ENCODE measurements around the gene MS4A10. TPM values are rescaled to one million over a fixed set of nuclear protein-coding genes. Genes with fewer than 3 reads are reported as not detected.

The MS4A10 gene
- total and polyA plus RNA-seq, 9 donors: 0.36 TPM; not detected in 8

DNA sequence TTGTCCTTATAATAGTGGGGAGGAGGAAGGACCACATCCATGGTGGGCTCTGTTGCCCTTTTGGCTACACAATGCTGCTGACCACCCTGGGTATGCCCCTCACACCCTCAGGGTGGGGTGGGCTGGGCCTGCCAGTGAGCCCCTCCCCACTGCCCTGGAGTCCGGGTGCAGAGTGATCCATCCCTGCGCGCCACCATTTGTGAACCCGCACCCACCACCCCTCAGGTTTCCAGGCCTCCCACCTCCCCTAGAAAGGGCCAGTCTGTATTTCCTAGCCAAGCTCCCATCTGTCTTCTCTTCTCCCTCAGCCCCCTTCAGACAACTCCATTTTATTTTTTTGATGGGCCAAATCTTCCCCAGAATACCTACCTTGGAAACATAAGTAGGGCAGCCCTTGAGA is 25.0 kb downstream of the MS4A10 start:
- no peaks in the 10 kb centered on the region for H3K9me3 ChIP-seq
- TF ChIP-seq, protein P1, sequence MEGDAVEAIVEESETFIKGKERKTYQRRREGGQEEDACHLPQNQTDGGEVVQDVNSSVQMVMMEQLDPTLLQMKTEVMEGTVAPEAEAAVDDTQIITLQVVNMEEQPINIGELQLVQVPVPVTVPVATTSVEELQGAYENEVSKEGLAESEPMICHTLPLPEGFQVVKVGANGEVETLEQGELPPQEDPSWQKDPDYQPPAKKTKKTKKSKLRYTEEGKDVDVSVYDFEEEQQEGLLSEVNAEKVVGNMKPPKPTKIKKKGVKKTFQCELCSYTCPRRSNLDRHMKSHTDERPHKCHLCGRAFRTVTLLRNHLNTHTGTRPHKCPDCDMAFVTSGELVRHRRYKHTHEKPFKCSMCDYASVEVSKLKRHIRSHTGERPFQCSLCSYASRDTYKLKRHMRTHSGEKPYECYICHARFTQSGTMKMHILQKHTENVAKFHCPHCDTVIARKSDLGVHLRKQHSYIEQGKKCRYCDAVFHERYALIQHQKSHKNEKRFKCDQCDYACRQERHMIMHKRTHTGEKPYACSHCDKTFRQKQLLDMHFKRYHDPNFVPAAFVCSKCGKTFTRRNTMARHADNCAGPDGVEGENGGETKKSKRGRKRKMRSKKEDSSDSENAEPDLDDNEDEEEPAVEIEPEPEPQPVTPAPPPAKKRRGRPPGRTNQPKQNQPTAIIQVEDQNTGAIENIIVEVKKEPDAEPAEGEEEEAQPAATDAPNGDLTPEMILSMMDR (IDR thresholded peaks at IDR 0.05): no peak
- TF ChIP-seq POLR2A (IDR thresholded peaks at IDR 0.05): no peak
- no peak for TF ChIP-seq EP300 (IDR thresholded peaks at IDR 0.05)
- no peak overlapping the region for H3K27ac ChIP-seq
- intact Hi-C loops (cut with DNase I): no loop called here
- DNase-seq: no peak
- H3K36me3 ChIP-seq: no peaks in the 10 kb centered on the region
- H3K4me1 ChIP-seq (ENCODE audit: insufficient read depth): no peaks in the 10 kb centered on the region
- H3K4me3 ChIP-seq: no peak overlapping the region
- WGBS, 3 donors: 86 to 90% (median 90%) methylated on average over 4 of the region's 4 CpGs
- H3K27me3 ChIP-seq: no peaks in the 10 kb centered on the region

DNA sequence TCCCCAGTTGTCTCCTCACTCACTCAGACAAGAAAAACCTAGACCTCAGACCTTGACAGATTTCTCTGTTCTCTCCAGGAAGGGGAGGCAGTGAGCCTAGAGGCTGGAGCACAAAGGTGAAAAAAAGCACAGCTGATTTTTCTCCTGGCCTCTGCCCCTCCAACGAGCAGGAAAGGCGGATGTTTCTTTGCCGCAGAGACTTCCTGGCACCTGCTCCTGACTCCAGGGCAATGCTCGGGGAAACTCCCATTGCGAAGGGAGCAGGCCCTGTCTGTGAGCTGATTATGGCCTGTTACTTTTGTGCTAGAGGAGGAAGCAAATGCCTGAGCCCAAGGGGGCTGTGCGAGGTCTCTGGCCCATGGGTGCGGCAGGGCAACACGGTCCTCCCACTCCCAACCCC is 25.4 kb downstream of the MS4A10 start:
- TF ChIP-seq, protein P1 (IDR thresholded peaks at IDR 0.05): no peak
- TF ChIP-seq EP300 (IDR thresholded peaks at IDR 0.05) (no peak), POLR2A (IDR thresholded peaks at IDR 0.05) (no peak)
- WGBS, 3 donors: 39 to 57% (median 51%) methylated on average over 8 of the region's 8 CpGs
- H3K27ac ChIP-seq: no peak overlapping the region
- no peak for DNase-seq
- H3K36me3 ChIP-seq: no peaks in the 10 kb centered on the region
- intact Hi-C loops (cut with DNase I): no loop called here
- no peak overlapping the region for H3K4me3 ChIP-seq
- no peaks in the 10 kb centered on the region for H3K4me1 ChIP-seq (ENCODE audit: insufficient read depth)
- H3K9me3 ChIP-seq: no peaks in the 10 kb centered on the region
- no peaks in the 10 kb centered on the region for H3K27me3 ChIP-seq

DNA sequence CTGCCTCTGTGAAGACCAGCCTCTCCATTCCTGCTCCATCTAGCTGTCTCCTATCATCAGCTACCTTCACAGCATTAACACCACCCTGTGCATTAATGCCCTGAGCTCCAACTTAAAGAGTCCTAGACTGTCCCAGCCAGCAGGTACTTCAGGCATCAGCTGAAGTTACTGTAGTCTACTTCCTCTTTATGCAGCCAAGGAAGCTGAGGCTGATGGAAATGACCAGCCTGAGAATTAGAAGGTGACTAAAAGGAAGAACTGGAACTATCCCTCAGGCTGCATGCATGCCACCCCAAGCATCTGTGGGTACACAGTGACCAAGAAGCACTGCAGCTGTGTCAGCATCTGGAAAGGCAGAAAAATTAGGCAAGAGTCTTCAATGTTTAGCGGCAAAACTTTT is 28.2 kb downstream of the MS4A10 start:
- Histone ChIP-seq H3K4me1 (ENCODE audit: insufficient read depth) (no peaks in the 10 kb centered on the region), H3K4me3 (no peak overlapping the region), H3K36me3 (no peaks in the 10 kb centered on the region), H3K27ac (no peak overlapping the region), H3K9me3 (no peaks in the 10 kb centered on the region), H3K27me3 (no peaks in the 10 kb centered on the region)
- 95 to 100% (median 97%) methylated on average over 1 of the region's 1 CpG for WGBS, 3 donors
- intact Hi-C loops (cut with DNase I): no loop called here
- no peak for TF ChIP-seq POLR2A (IDR thresholded peaks at IDR 0.05)
- TF ChIP-seq, protein P1 (IDR thresholded peaks at IDR 0.05): no peak
- TF ChIP-seq EP300 (IDR thresholded peaks at IDR 0.05): no peak
- DNase-seq: no peak

DNA sequence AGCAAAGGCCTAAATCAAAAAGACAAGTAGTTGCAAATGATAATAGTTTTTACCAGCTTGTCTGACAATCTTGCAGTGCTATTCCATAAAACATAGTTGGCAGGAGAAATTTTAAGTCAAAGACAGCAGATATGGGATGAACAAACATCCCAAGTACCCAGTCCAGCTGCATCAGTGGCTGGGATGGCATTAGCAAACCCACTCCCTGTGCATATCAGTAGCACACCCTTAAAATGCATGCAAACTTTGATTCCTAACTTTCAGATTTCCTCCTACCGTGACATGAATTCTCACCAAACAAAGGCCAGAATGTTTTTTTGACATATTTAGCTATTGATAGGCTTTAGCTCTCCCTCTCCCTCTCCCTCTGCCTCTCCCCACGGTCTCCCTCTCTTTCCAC is 29.0 kb downstream of the MS4A10 start:
- no peaks in the 10 kb centered on the region for H3K36me3 ChIP-seq
- H3K9me3 ChIP-seq: no peaks in the 10 kb centered on the region
- 87 to 89% (median 87%) methylated on average over 2 of the region's 2 CpGs for WGBS, 3 donors
- no peaks in the 10 kb centered on the region for H3K4me1 ChIP-seq (ENCODE audit: insufficient read depth)
- DNase-seq: no peak
- no peaks in the 10 kb centered on the region for H3K27me3 ChIP-seq
- H3K27ac ChIP-seq: no peak overlapping the region
- intact Hi-C loops (cut with DNase I): no loop called here
- TF ChIP-seq, protein P1 (IDR thresholded peaks at IDR 0.05): no peak
- TF ChIP-seq EP300 (IDR thresholded peaks at IDR 0.05) (no peak), POLR2A (IDR thresholded peaks at IDR 0.05) (no peak)
- no peak overlapping the region for H3K4me3 ChIP-seq
